GM20000 (cell line): ENCODE measurements around the gene ZNF410.

Source experiments
- DNase-seq: peaks from one replicate; pipeline ENCODE4 v3.0.0; 2012; ENCODE audit warnings: low spot score
- TF ChIP-seq, protein P1 (sequence below): IDR thresholded peaks from 2 replicates; pipeline ENCODE4 v1.5.1; 2012; ENCODE audit warnings: mild to moderate bottlenecking, control low read depth; ENCODE audit errors: extremely low read depth, missing control alignments

ZNF410 gene

DNA sequence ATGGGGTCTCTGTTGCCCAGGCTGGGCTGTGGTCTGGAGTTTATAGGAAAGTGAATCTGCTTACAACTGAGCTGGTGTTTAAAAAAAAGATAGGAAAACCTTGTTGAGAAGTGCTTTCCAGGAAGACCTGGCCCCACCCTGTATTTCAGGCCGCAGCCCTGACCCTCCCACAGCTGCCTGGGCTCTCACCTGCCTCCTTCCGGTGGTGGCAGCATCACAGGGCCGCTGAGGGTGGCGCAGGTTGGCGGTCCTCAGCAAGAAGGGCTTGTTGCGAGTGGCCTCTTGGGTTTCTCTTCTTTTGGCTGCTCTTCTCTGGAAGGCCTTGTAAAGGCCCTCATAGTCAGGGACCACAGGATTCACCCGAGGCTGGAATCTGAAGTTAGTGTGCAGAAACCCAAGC, 55.5 kb downstream of the ZNF410 start:
- DNase-seq = no peak
- TF ChIP-seq, protein P1, sequence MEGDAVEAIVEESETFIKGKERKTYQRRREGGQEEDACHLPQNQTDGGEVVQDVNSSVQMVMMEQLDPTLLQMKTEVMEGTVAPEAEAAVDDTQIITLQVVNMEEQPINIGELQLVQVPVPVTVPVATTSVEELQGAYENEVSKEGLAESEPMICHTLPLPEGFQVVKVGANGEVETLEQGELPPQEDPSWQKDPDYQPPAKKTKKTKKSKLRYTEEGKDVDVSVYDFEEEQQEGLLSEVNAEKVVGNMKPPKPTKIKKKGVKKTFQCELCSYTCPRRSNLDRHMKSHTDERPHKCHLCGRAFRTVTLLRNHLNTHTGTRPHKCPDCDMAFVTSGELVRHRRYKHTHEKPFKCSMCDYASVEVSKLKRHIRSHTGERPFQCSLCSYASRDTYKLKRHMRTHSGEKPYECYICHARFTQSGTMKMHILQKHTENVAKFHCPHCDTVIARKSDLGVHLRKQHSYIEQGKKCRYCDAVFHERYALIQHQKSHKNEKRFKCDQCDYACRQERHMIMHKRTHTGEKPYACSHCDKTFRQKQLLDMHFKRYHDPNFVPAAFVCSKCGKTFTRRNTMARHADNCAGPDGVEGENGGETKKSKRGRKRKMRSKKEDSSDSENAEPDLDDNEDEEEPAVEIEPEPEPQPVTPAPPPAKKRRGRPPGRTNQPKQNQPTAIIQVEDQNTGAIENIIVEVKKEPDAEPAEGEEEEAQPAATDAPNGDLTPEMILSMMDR = no peak

DNA sequence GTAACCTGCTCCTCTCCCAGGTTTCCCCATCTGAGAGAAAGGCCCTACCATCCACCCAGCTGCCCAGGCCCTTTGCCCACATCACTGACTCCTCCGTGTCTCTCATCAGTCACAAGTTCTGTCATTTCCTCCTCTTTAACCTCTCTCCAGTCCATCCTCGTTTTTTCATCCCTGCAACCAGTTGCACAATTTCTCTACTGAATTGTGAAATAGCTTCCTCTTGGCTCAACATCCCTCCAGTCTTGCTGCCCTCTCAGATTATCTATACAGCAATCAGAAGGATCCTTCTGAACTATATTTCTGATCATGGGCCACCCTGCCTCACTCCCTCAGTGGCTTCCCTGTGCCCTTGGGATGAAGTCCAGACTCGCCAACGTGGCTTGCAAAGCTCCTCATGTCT, 56.4 kb downstream of the ZNF410 start:
- no peak for DNase-seq
- TF ChIP-seq, protein P1 = no peak

DNA sequence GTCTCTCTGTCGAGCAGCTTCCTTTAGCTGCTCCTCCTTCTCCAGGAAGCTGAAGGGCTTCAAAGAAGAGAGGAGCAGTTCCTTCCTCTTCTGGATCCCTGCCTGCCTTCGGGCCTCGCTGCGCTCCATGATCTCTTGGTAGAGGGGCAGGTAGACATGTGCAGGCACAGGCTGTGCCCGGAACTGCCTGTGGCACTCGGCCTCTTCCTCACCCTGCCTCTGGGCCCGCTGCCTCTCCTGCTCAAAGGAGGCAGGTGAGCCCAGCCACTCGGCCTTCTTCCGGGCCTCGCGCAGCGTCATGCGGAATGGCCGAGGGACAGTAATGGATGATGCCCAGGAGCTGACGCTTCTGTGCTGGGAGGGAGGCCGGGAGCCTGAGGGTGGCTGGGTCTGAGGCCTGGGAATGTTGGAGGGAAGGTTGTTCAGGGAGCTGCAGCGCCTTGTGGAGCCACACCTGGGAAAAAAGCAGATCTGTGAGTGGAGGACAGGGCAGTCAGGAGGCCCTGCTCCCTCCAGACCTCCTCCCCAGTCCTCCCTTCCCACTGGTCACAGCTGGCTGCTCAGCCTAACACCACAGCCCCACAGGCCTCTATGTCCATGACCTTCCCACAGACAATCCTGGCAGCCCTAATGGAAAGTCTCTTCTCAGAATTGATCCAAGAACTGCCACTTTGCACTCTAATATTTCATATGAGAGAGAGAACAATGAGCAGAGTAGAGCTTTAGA, 57.9 kb downstream of the ZNF410 start:
- TF ChIP-seq, protein P1 = no peak
- DNase-seq = no peak

DNA sequence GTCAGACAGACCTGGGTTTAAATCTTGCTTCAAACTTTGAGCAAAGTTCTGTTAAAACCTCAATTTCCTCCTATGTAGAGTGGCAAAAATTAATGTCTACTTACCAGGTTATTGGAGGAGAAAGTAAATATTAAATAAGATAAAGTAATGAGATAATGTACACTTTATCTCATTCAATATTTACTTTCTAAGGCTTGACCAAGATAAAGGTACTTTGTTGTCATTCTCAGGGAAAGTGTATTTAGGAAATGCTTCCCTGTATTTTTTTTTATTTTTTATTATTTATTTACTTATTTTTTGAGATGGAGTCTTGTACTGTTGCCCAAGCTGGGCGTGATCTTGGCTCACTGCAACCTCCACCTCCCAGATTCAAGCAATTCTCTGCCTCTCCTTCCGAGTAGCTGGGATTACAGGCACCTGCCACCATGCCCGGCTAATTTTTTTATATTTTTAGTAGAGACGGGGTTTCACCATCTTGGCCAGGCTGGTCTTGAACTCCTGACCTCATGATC, 58.6 kb downstream of the ZNF410 start:
- no peak for DNase-seq
- TF ChIP-seq, protein P1 = no peak

DNA sequence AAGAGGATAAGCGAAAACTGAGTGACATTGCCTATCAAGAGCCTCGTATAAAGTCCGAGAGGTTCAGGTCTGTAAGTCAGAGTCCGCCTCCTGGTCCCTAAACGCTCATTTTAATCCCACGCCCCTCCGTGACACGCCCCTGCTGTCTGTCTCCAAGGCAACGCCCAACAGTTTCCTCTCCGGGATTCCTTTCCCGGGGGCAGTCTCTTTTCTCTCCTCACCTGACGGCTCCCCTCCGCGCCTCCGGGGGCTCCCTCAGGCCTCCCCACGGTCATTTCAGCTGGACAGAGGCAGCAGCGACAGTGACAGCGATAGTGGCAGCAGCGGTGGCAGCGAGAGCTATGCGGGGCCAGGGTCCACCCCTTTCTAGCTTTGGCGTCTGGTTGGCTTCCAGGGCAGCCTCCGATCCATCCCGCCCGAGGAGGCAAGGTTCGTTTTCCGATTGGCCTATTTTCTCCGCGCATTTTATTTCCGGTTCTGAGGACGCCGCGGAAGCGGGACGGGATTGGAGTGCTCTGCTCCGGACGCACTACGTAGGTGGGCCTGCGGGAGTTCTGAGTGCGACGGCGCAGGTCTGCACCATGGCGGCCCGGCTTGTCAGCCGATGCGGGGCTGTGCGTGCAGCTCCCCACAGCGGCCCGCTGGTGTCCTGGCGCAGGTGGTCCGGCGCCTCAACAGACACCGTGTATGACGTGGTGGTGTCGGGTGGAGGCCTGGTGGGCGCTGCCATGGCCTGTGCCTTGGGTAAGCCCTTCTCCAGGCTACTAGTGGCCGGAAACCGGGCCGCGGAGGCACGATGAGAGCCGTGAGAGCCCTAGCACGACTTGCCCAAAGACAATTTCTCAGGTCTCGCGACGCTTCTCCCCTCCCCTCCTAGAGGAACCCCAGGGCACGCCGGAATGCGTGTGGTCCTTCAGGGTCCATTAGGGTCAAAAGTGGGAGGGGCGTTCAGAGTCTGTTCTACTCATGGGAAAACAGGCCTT, 63.4 kb downstream of the ZNF410 start, which contains the start of the genes COQ6 and FAM161B:
COQ6 (plus strand) TSS at position 551 of the 983 bp plus-strand sequence; CDS start at position 582, 31 bp downstream.
FAM161B (minus strand) TSS at position 343 of the 983 bp plus-strand sequence; CDS start at position 275, 68 bp downstream.
- TF ChIP-seq, protein P1 = no peak
- DNase-seq = peak; percentile 86

DNA sequence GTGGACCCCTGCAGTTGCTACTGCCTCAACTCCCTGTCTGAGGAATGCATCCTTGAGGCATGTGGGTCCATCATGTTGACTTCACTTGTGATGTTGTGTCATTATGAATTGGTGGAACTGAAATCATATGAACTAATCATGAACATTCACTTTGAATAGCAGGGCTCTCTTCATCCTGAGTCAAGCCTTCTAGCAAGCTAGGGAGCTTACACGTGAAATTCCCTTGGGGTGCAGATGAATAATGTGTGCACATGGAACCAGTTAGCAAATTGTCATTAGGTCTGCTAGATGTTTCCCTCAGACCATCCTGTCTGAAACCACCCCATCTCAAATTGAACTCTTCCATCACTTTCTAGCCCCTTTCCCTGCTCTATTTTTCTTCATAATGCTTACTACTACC, 67.1 kb downstream of the ZNF410 start:
- no peak for DNase-seq
- TF ChIP-seq, protein P1 = no peak

DNA sequence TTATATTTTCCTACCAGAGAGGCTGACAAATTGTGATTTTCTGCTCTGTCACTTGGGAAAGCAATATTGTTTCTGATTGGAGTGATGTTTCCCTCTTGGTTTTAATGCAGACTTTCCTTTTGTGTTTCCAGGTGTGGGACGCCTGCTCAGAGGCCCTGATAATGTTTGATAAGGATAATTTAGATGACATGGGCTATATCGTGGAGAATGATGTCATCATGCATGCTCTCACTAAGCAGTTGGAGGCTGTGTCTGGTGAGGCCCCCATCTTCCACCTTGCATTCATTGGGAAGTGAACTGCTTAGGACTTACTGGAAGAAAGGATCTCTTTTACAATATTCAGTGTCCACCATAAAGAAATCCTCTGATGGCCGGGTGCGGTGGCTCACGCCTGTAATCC, 69.0 kb downstream of the ZNF410 start:
- TF ChIP-seq, protein P1 = no peak
- no peak for DNase-seq
